Erythroblast (primary cell): ENCODE results near the gene EFNA3.

Source experiments
- DNase-seq, 2 experiments: peaks; one replicate each; lab custom pipeline; 2025; lab: John Stamatoyannopoulos, UW
- GATA1 ChIP-seq: IDR thresholded peaks from 2 replicates; pipeline ENCODE4 v1.6.1; 2011; ENCODE audit warnings: low read depth, mild to moderate bottlenecking, control low read depth, low read length, moderate library complexity
- POLR2A ChIP-seq: IDR thresholded peaks from 2 replicates; pipeline ENCODE4 v1.6.1; 2011; ENCODE audit warnings: mild to moderate bottlenecking, low read length

Gene EFNA3

GRCh38 chr1:155086856-155087535 is 8.4 kb downstream of the EFNA3 start:
- TF ChIP-seq GATA1 (no peak), POLR2A (no peak)
- no peak for DNase-seq

GRCh38 chr1:155091071-155092051 is 12.7 kb downstream of the EFNA3 start:
- DNase-seq = peak; percentile 75 to 87
- TF ChIP-seq POLR2A = no peak
- no peak for TF ChIP-seq GATA1

- TF ChIP-seq POLR2A (no peak), GATA1 (no peak)
- DNase-seq = no peak
These were observed 13.5 kb downstream of the EFNA3 start for GRCh38 chr1:155092131-155092530.

- DNase-seq = no peak
- TF ChIP-seq POLR2A (no peak), GATA1 (no peak)
These were observed 14.0 kb downstream of the EFNA3 start for GRCh38 chr1:155092641-155093040.

GRCh38 chr1:155093911-155094621 is 15.4 kb downstream of the EFNA3 start:
- peak in 1 of 2 experiments; percentile 46 for DNase-seq
- TF ChIP-seq GATA1 (no peak), POLR2A (no peak)

- no peak for DNase-seq
- TF ChIP-seq POLR2A = no peak
These were observed 15.9 kb downstream of the EFNA3 start for GRCh38 chr1:155094622-155094948.

GRCh38 chr1:155099331-155099730 is 20.7 kb downstream of the EFNA3 start:
- DNase-seq = no peak
- TF ChIP-seq GATA1 (no peak), POLR2A (no peak)

- no peak for TF ChIP-seq POLR2A
- no peak for TF ChIP-seq GATA1
- no peak for DNase-seq
These were observed 24.7 kb downstream of the EFNA3 start for GRCh38 chr1:155103325-155103724.

- TF ChIP-seq POLR2A (no peak), GATA1 (no peak)
- DNase-seq = no peak
These were observed 26.2 kb downstream of the EFNA3 start for GRCh38 chr1:155104605-155105534.

GRCh38 chr1:155105604-155106011 is 27.0 kb downstream of the EFNA3 start:
- TF ChIP-seq POLR2A (no peak), GATA1 (no peak)
- DNase-seq = no peak

GRCh38 chr1:155106862-155107261 is 28.2 kb downstream of the EFNA3 start:
- no peak for TF ChIP-seq POLR2A
- no peak for TF ChIP-seq GATA1
- DNase-seq = no peak

GRCh38 chr1:155107309-155108264 is 28.9 kb downstream of the EFNA3 start:
- no peak for DNase-seq
- no peak for TF ChIP-seq POLR2A
- TF ChIP-seq GATA1 = no peak
